ENCODE measurements around the gene PKP4. TPM values are rescaled to one million over a fixed set of nuclear protein-coding genes. Genes with fewer than 3 reads are reported as not detected.

The PKP4 gene
- total RNA-seq, 1 experiment from 2014 or later = 59.1 TPM

GRCh38 chr2:158715357-158715756 lies 258.6 kb downstream of the PKP4 start:
- Histone ChIP-seq H3K4me3 (no peak overlapping the region), H3F3A (ENCODE audit: insufficient read depth, low read depth) (no peaks in the 10 kb centered on the region), H3K27me3 (ENCODE audit: insufficient read depth, low read depth) (no peaks in the 10 kb centered on the region), H3K27ac (no peak overlapping the region), H4K20me1 (ENCODE audit: insufficient read depth) (no peaks in the 10 kb centered on the region), H3K79me2 (ENCODE audit: low read depth) (no peaks in the 10 kb centered on the region), H2AFZ (no peak overlapping the region), H3K36me3 (ENCODE audit: low read depth) (no peaks in the 10 kb centered on the region), H3K9me3 (ENCODE audit: insufficient read depth, low read depth) (peaks cover 11% of the 10 kb centered on the region), H3K4me1 (replicated peaks; ENCODE audit: insufficient read depth) (no peaks in the 10 kb centered on the region), H3K4me2 (no peak overlapping the region), H3K9me2 (ENCODE audit: insufficient read depth) (no peaks in the 10 kb centered on the region)
- no TSS peak for BruUV-seq (replicated peaks)
- DNase-seq = no peak
- ChIA-PET CTCF (no interaction called here), POLR2A (ENCODE audit: unreplicated experiment) (no interaction called here)
- intact Hi-C loops (cut with micrococcal nuclease; ENCODE audit: unreplicated experiment) = no loop called here
- TF ChIP-seq EZH2 (IDR thresholded peaks at IDR 0.05; ENCODE audit: low read depth) = no peak
- TF ChIP-seq, protein P1, sequence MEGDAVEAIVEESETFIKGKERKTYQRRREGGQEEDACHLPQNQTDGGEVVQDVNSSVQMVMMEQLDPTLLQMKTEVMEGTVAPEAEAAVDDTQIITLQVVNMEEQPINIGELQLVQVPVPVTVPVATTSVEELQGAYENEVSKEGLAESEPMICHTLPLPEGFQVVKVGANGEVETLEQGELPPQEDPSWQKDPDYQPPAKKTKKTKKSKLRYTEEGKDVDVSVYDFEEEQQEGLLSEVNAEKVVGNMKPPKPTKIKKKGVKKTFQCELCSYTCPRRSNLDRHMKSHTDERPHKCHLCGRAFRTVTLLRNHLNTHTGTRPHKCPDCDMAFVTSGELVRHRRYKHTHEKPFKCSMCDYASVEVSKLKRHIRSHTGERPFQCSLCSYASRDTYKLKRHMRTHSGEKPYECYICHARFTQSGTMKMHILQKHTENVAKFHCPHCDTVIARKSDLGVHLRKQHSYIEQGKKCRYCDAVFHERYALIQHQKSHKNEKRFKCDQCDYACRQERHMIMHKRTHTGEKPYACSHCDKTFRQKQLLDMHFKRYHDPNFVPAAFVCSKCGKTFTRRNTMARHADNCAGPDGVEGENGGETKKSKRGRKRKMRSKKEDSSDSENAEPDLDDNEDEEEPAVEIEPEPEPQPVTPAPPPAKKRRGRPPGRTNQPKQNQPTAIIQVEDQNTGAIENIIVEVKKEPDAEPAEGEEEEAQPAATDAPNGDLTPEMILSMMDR (conservative IDR thresholded peaks at IDR 0.05) = no peak

GRCh38 chr2:158716121-158716791 lies 259.5 kb downstream of the PKP4 start:
- H3K36me3 ChIP-seq (ENCODE audit: low read depth) = no peaks in the 10 kb centered on the region
- no TSS peak for BruUV-seq (replicated peaks)
- CTCF ChIA-PET = no interaction called here
- no peaks in the 10 kb centered on the region for H3K9me2 ChIP-seq (ENCODE audit: insufficient read depth)
- TF ChIP-seq, protein P1 (conservative IDR thresholded peaks at IDR 0.05) = no peak
- no peak for TF ChIP-seq EZH2 (IDR thresholded peaks at IDR 0.05; ENCODE audit: low read depth)
- no peaks in the 10 kb centered on the region for H4K20me1 ChIP-seq (ENCODE audit: insufficient read depth)
- H3K27ac ChIP-seq = no peak overlapping the region
- no peak overlapping the region for H3K4me3 ChIP-seq
- POLR2A ChIA-PET (ENCODE audit: unreplicated experiment) = no interaction called here
- H3K27me3 ChIP-seq (ENCODE audit: insufficient read depth, low read depth) = no peaks in the 10 kb centered on the region
- 0 out of 2 replicates have a peak overlapping the region, but pooled peaks have one; percentile 22 for H2AFZ ChIP-seq
- no peak for DNase-seq
- intact Hi-C loops (cut with micrococcal nuclease; ENCODE audit: unreplicated experiment) = no loop called here
- peaks cover 11% of the 10 kb centered on the region for H3K9me3 ChIP-seq (ENCODE audit: insufficient read depth, low read depth)
- H3K79me2 ChIP-seq (ENCODE audit: low read depth) = no peaks in the 10 kb centered on the region
- H3F3A ChIP-seq (ENCODE audit: insufficient read depth, low read depth) = no peaks in the 10 kb centered on the region
- H3K4me1 ChIP-seq (replicated peaks; ENCODE audit: insufficient read depth) = no peaks in the 10 kb centered on the region
- H3K4me2 ChIP-seq = no peak overlapping the region

GRCh38 chr2:158716921-158717320 lies 260.2 kb downstream of the PKP4 start:
- H3K4me3 ChIP-seq = no peak overlapping the region
- H3K36me3 ChIP-seq (ENCODE audit: low read depth) = no peaks in the 10 kb centered on the region
- H3K27ac ChIP-seq = no peak overlapping the region
- peaks cover 2% of the 10 kb centered on the region; the same call in 1 of the 2 replicates for H3F3A ChIP-seq (ENCODE audit: insufficient read depth, low read depth)
- no peaks in the 10 kb centered on the region for H3K9me2 ChIP-seq (ENCODE audit: insufficient read depth)
- H2AFZ ChIP-seq = no peak overlapping the region
- POLR2A ChIA-PET (ENCODE audit: unreplicated experiment) = no interaction called here
- CTCF ChIA-PET = no interaction called here
- DNase-seq = no peak
- no peaks in the 10 kb centered on the region for H3K79me2 ChIP-seq (ENCODE audit: low read depth)
- H3K4me2 ChIP-seq = no peak overlapping the region
- TF ChIP-seq, protein P1 (conservative IDR thresholded peaks at IDR 0.05) = no peak
- TF ChIP-seq EZH2 (IDR thresholded peaks at IDR 0.05; ENCODE audit: low read depth) = no peak
- BruUV-seq (replicated peaks) = no TSS peak
- H3K4me1 ChIP-seq (replicated peaks; ENCODE audit: insufficient read depth) = 0 out of 2 replicates have a peak, but pooled peaks cover 1% of the 10 kb centered on the region
- intact Hi-C loops (cut with micrococcal nuclease; ENCODE audit: unreplicated experiment) = no loop called here
- no peaks in the 10 kb centered on the region for H4K20me1 ChIP-seq (ENCODE audit: insufficient read depth)
- no peaks in the 10 kb centered on the region for H3K27me3 ChIP-seq (ENCODE audit: insufficient read depth, low read depth)
- peaks cover 11% of the 10 kb centered on the region for H3K9me3 ChIP-seq (ENCODE audit: insufficient read depth, low read depth)

All from PC-9 (cell line).